HG03565 (cell line): Measurements from ENCODE around the gene WFS1.

Experiments used
- ATAC-seq: cut with Tn5 transposase; IDR thresholded peaks from one replicate; pipeline ENCODE4 v1.9.1; 2021; ENCODE audit warnings: mild to moderate bottlenecking, moderate library complexity; ENCODE audit not compliant: unreplicated experiment

WFS1 gene

DNA sequence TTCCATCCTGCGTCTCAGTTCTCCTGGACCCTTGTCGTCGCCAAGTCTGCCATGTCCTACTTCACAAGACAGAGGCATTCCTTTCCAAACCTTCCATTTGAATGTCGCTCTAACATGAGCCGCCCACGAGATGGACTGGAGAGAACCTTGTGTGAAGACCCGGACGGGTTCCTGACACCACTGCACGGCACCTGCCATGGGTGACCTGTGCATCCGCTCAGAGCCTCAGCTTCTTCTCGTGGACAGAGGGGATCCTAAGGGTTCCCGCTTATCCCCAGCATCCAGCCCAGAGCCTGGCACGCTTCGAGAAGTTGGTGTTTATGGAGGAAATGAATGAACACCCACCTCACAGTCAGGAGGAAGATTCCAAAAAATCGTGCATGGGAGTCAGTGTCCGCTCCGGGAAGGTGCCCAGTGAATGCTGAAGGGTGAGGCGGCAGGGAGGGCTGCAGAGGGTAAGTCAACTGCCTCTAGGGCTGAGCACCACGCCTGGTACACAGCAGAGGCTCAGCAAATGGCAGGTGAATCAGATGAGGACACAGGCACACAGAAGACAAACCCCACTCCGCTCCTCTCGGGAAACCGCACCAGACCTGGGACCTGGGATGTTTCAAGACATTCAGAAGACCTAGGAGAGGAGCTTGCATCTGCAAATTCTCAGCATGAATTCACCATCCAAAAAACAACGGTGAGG is 52.6 kb downstream of the WFS1 start:
- ATAC-seq: no peak

DNA sequence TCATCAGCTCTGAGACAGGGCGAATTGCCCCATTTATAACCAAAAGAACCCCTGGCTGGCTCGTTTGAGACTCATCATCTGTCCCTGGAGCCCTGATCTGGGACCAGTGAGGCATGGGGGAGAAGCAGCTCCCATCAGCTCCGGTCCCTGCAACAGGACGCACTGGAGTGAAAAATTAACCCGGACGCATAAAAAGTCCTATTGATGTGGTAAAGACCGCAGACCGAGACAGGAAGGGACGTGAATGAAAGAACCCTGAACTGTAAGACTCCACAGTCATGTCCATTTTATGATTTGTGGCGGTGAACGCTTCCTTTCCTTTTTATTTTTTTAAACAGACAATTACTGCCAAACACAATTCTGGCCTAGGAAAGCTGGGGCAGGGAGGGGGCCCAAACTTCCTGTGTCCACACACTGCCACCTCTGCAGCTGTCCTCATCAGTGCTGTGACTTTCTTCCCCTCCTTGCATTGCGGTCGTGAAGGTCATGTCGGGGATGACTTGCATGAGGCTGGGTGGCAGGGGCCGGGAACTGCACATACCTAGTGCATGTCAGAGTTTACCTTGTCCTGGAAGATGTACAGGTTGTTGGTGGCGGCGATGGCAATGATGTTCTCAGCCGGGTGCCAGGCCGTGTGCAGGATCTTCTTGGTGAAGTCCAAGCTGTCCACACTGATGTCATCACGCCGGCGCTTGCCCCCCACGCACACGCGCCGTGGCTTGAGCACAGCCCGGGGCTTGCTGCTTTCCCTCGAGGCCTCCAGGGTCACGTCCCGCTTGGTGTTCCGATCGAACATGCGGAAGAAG is 53.3 kb downstream of the WFS1 start:
- no peak for ATAC-seq

DNA sequence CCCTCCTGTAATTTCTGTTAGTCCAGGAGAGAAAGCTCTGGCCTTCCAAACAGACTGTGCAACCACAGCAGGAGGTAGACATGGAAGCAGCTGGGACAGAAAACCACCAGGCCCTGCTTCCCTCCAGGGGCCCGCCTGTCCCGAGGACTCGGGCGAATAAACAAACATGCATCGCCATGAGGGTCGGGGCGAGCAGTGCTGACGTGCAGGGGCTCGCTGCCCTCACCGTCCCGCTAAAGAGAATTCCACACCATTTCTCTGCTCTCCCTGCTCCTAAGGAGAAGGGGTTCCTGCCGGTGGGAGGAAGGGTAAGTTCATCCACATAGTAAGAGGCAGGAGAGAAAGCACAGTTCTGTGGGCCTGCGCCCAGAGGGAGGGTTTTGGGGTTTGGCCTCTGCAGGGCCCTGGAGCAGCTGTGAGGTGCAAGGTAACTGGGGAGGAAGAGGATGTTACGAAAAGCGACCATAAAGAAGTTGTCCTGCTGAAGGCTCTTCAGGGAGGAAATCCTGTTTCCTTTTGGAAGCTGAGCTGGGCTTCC is 54.9 kb downstream of the WFS1 start:
- ATAC-seq: no peak

DNA sequence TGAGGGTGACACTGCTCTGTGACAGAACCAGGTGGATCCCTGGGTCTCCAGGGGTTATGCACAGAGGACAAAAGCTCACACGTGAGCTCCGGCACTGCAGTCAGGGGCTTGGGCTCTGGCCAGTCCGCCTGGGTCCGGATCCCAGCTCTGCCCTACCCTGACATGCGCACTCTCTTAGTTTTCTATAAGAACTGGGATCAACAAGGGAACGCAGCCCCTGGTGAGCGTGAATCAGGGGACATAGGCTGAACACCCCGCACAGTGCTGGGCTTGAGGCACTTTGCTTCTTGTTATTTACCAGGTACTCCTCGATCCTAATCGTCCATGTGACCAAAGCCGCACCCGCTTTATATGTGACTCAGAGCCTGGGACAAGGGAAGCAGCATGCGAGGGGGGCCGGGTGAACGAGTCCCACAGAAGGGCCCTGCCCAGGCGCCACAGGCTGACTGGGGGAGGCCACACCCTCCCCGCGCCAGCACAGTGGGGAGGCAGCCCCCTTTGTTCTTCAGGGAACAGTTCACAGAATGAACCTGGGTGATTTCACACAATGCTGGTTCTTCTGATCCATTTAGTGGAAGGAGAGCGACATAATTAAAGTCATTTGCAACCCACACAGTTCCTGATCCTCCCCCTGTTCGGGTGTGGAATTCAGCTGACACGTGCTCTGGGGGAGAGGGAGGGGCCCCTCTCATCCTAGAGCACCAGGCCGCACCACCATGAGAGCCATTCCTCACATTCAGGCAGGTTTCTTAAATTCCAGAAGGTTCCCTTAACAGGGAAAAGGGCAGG is 55.5 kb downstream of the WFS1 start:
- ATAC-seq: no peak

DNA sequence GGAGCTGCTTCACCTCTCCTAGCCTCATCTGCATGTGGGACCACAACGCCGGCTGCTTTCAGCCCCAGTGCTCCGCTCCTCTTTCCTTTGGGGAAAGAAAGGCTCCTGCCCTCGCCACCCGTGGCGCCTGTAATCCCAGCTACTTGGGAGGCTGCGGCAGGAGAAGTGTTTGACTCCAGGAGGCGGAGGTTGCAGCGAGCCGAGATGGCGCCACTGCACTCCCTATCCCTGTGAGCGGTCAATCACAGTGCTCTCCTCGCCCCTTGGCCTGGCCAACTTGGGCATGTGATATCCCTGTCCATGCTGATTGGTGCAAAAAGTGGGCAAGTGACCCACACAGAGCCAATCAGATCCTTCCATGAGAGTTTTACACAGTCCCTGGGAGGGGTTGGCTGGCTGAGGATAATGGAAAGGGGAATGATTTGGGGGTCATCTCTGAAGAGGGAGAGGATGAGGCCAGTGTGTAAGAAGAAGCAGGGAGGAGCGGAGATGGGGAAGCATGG is 56.2 kb downstream of the WFS1 start:
- no peak for ATAC-seq

DNA sequence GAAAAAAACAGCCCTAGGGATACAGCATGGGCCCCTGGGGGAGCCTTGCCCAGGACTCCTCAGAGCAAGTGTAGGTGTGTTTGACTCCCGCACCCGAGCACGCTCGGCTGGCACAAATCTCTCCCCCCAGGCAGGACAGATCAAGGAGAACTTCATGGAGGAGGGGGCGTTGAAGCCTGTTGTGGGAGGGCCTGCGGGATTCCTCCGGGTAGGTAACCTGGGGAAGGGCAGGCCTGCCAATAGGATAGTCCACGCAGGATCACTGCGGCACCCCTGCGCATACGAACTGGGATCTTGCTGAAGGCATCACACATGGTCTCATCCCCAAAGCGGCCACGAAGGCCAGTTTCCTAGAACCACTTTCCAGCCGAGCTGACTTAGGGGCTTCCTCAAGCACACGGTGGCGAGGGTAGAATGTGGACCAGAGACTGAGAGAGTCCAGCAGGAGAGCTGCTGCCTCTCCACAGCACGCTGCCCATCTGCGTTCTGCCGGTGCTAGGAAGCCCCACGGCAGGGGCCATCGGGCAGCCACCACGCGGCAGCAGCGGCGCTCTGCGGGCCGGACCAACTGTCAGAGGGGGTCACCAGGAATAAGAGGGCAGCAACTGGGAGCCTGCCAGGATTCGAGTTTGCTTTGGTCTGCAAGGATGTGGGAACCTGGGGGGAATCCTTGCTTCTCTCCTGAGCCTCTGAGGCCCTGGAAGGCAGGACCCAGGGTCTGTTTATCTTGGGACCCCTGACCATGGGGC is 56.8 kb downstream of the WFS1 start:
- ATAC-seq: no peak

DNA sequence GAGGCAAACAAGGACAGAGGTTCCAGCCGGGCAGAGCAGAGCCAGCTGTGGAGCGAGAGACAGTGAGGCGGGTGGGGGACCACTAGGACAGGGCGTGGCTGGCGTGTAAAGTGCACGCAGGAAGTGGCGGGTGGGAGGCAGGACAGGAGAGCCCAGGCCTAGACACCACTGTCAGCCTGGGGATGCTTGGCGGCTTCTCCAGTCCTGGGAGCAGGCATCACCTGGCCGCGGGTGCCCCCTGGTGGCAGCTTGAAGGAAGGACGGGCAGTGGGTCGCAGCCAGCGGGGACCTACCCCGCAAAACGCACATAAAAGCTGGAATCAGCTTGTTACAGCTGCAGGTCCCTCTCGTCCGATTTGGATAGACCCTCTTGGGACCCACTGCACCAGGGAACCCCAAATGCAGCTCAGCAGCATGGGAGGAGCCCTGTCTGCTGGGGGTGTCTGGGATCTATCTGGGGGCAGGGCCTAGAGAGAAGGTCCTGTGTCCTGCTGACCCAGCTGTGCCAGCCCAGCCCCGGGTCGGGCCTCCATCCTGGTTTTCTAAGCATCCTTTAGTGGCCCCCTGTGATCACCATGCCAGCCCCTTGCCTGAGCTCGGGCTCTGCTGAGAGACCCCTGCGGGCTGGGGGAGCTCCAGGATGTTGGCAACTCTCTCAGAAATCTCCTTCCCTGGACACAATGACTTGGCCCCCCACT is 57.7 kb downstream of the WFS1 start:
- no peak for ATAC-seq

DNA sequence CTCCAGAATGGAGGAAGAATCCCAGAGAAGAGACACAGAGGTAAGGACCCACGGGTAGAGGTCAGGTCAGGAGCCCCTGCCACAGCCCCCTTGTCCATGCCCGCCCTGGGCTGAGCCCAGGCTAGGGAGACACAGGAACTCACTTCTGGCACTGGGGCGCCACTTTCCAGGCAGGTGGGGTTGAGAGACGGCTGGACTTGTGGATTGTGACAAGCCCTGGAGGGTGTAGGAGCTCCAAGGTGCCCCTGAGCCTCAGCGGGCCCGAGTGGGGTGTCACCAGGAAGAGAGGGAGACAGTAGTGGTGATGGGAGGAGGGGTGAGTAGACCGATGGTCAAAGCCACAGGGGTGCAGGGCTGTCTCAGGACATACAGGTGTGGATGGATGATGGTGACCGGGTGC is 58.9 kb downstream of the WFS1 start:
- ATAC-seq: no peak

DNA sequence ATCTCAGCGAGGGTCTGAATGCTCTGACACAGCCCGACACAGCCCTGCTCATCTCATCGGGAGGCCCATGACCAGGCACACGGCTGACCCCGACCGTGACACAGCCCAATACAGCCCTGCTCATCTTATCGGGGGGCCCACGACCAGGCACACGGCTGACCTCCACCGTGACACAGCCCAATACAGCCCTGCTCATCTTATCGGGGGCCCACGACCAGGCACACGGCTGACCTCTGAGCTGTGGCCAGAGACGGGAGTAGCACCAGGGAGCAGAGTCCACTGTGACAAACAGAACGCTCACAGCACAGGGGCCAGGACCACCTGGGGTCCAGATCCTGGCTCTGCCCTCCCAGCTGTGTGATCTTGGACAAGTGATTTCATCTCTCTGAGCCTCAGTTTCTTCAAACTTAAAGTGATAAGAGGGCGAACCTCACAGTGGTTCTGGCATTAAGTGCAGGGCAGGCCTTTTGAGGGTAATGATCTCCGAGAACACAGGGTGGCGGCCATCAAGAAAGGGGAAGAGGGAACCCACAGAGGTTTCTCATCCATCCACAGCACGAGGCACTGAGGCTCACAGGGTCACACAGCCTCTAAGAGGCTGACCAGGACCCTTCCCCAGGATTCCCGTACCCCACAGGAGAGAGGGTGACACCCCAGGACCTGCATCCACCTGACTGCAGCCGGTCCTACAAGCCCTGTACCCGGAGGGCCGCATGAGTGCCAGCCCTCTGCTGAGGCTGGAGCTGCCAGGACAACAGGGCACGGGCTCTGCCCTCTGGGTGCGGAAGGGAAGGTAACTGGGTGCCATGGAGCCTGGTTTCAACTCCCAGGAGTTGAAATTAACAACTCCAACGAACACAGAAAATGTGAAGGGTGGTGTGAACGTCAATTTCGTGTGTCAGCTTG is 60.1 kb downstream of the WFS1 start:
- ATAC-seq: no peak

DNA sequence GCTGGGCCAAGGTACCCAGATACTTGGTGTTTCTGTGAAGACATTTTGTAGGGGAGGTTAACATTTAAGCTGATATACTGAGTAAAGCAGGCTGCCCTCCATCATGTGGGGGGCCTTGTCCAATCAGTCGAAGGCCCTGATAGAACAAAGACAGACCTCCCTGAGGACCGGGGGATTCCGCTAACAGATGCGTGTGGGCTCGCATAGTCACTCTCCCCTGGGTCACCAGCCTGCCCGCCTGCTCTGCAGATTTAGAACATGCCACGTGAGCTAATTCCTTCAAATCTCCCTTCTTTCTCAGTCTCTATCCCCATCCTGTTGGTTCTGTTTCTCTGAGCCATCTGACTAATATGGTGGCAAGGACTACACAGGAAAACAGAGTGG is 60.7 kb downstream of the WFS1 start:
- ATAC-seq: no peak

DNA sequence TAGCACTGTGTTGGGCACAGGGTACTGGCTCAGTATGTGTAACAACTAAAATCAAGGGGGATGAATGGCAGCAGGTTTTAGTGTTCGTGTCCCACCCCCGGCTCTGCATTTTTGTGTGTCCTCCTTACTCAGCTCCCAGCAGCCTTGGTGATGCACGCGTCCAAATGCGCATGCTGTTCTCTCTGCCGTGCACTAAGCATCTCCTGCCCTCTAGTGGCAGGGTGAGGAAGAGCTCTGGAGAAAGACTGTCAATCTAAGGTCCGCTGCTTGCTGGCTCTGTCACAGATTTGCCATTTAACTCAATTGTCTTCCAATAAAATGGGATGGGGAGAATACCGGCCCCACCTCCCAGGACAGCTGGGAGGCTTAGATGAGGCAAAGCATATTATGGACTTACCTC is 61.4 kb downstream of the WFS1 start:
- no peak for ATAC-seq

DNA sequence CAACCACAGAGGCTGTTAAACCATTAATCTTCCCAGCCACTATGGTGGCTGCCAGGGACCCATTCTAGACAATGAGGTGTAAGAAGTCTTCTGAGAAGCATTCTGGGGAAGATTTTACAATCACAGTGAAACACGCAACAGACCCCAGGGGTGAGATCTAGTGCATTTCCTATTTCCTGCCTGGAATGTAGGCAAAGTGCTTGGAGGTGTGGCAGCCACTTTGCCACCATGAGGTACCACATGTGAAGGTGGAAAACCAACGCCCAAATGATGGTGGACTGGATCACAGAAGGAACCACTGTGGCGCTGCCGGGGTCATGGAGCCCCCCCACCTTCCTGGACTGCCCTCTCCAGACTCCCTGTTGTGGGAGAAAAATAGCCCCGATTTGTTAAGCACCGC is 61.8 kb downstream of the WFS1 start:
- ATAC-seq: no peak

DNA sequence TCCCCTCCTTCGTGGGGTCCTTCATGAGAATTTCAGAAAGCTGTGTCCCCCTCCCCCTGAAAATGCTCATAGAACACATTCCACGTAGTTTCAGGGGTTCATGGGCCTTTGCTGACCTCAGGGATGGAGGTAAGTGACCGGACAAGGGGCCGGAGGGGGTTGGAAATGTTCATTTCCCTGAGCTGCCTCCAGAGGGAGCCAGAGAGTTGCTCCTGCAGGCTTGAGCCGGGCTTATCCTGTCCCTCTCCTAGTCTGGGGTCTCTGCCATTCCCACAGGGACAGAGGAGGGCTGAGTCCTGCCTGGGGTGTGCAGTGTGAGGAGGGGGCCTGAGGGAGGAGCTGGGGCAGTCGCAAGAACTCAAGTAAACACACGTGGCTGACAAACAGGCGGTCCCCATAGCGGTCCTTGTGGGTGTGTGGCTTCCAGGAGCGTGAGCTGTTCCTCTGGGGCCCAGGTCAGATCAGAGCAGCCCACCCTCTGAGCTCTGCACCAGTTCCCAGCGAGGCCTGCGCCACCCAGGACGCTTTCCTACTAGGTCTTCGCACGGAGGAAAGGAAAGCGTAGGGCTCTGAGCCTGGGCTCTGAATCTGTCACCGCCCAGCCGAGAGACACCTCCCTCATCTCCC is 62.5 kb downstream of the WFS1 start:
- no peak for ATAC-seq

DNA sequence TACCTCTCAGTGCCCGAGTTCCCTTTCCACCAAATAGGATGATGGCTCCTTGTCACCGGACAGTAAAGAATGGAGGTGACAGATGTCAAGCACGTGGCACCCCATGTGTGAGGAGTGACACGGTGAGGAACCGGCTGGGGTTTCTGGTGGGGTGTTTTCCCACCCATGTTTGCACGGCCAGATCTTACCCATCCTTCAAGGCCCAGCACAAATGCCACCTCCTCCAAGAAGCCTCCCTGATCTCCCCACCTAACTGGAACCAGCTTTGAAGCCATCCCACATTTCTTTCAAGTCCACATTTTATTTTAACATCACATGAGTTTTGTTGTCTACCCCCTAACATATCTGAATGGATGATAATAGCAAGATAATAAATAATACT is 63.0 kb downstream of the WFS1 start:
- no peak for ATAC-seq

DNA sequence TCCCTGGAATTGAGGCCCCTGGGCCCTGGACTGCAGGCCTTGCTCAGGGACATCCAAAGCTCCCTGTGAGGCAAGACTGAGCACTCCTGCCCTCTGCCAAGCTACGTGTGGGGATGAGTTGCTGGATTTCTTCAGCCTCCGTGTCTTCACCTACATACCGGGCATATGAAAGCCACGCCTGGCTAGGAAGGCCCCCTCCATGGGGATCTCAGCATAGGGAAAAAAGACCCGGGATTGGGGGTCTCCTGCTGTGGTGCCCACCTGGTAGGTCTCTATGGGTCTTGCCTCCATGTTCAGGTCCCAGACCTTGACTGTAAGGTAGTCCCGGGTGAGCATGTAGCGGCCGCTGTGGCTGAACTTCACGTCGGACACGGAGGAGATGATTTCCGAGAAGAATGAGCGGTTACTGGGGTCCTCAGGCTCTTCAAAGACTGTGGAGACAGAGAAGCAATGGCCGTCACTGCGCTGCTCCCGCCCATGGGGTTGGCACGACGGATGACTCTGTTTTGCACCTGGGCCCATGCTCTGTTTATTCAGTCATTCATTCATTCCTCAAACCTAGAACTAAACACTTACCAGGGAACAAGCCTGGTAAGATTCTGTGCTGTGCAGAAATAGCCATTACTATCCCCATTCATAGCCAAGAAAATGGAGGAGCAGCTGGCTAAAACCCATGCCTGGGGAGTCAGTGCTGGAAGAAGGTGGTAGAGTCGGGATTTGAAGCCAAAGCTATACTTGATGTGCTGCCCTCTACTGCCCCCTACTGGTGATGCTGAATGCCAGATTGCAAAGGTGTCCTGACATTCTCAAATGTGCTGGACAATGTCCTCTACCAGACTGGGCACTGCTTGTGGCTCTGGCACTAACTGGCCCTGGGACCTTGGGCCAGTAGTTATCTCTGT is 63.9 kb downstream of the WFS1 start:
- no peak for ATAC-seq

DNA sequence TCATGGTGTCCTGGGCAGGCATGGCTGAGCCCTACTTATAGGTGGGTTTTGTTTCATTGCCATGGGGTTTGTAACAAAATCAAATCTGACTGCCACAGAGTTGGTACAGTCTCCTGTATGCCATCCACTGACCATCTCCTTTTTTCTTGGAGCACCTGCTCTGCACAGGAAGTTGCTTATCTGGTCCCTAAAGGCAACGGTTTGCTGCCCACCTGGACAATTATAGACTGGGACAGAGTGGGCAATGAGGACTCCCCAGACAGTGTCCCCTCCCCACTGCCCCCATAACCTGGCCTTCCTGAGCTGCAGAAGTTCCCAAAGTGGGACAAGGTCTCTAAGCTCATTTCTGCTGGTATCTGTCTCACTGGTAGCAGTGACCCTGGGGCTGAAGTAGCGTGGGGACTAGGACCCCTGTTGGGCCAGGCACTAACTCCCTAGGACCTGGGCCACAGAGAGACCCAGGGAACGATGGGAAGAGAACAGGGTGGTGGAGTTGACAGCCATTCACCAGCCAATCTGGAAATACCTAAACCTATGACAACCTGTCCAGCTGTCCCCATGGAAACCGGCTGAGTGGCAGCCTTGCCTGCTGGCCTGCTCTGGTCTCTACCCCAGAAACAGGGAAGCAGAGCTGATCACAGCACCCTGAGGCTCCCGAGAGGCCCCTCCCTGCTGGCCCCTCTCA is 64.7 kb downstream of the WFS1 start:
- no peak for ATAC-seq

DNA sequence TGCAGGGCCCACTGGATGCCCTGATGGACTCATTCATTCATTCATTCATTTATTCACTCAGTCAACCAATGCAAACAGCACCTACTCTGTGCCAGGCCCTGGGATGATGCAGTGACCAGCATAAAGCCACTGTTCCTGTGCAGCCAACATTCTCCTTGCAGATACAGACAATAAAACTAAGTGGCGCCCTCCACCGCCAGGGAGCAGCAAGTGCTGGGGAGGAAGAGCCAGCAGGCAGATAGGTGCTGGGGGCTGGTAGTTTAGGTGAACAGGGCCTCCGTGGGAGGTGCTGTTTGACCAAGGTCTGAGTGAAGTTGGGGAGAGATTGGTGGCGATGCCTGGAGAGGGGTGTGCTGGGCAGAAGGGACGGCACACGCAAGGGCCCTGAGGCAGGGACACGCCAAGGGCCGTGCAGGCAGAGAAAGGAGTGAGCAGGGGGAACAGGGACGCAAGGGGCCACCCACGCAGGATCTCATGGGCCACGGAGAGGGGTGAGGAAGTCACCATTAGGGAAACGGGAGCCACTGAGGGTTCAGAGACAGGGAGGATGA is 65.5 kb downstream of the WFS1 start:
- no peak for ATAC-seq
